Hepatocyte (in vitro differentiated cells): ENCODE data around the gene RPS15. TPM values are rescaled to one million over a fixed set of nuclear protein-coding genes. Genes with fewer than 3 reads are reported as not detected.

Source experiments
- DNase-seq: peaks from one replicate; pipeline ENCODE4 v3.0.0-alpha.2; 2016; ENCODE audit warnings: low spot score
- H2AFZ ChIP-seq: fragments of 200-600 bp; sonication (generic); 2 replicates; pipeline ENCODE4 v1.6.0; 2016; ENCODE audit warnings: antibody characterized with exemption, mild to moderate bottlenecking
- H3K27ac ChIP-seq: fragments of 200-600 bp; sonication (generic); 2 replicates; pipeline ENCODE4 v1.5.1; 2016; ENCODE audit warnings: mild to moderate bottlenecking
- H3K27me3 ChIP-seq: fragments of 200-600 bp; sonication (generic); 2 replicates; pipeline ENCODE4 v1.6.1; 2016
- H3K36me3 ChIP-seq: fragments of 200-600 bp; sonication (generic); replicated peaks from 2 replicates; pipeline ENCODE4 v1.5.1; 2016; ENCODE audit warnings: low read depth; ENCODE audit not compliant: insufficient read depth
- H3K4me1 ChIP-seq: fragments of 200-600 bp; sonication (generic); 2 replicates; pipeline ENCODE4 v1.5.1; 2016; ENCODE audit warnings: mild to moderate bottlenecking, moderate library complexity; ENCODE audit not compliant: insufficient read depth
- H3K4me2 ChIP-seq: fragments of 200-600 bp; sonication (generic); 2 replicates; pipeline ENCODE4 v1.6.0; 2016
- H3K4me3 ChIP-seq: fragments of 200-600 bp; sonication (generic); 2 replicates; pipeline ENCODE4 v1.5.1; 2016; ENCODE audit warnings: mild to moderate bottlenecking
- H3K79me2 ChIP-seq: fragments of 200-600 bp; sonication (generic); 2 replicates; pipeline ENCODE4 v1.6.0; 2017; ENCODE audit warnings: mild to moderate bottlenecking
- H3K9me2 ChIP-seq: fragments of 200-600 bp; sonication (generic); replicated peaks from 2 replicates; pipeline ENCODE4 v1.6.0; 2017; ENCODE audit warnings: mild to moderate bottlenecking; ENCODE audit not compliant: insufficient read depth
- H3K9me3 ChIP-seq: fragments of 200-600 bp; sonication (generic); 2 replicates; pipeline ENCODE4 v1.5.1; 2016; ENCODE audit warnings: low read depth, mild to moderate bottlenecking
- H4K20me1 ChIP-seq: fragments of 200-600 bp; sonication (generic); 2 replicates; pipeline ENCODE4 v1.6.0; 2016; ENCODE audit warnings: mild to moderate bottlenecking; ENCODE audit not compliant: insufficient read depth, poor library complexity, severe bottlenecking
- CTCF ChIP-seq: fragments of 200-600 bp; sonication (generic); IDR thresholded peaks from 2 replicates; pipeline ENCODE4 v1.5.1; 2016; ENCODE audit warnings: antibody characterized with exemption, mild to moderate bottlenecking; ENCODE audit not compliant: poor library complexity
- EZH2 ChIP-seq: fragments of 200-600 bp; sonication (generic); IDR thresholded peaks from 2 replicates; pipeline ENCODE4 v1.6.1; 2016; ENCODE audit warnings: antibody characterized with exemption, mild to moderate bottlenecking, borderline replicate concordance
- EZH2phosphoT487 ChIP-seq: fragments of 200-600 bp; sonication (generic); IDR thresholded peaks from one replicate; pipeline ENCODE4 v1.6.1; 2018; ENCODE audit warnings: antibody characterized with exemption, mild to moderate bottlenecking, low read depth, moderate library complexity; ENCODE audit not compliant: unreplicated experiment, severe bottlenecking
- WGBS: methylation state at CpG from one replicate; pipeline ENCODE4 v1.1.6; 2016; ENCODE audit warnings: low lambda C conversion rate; ENCODE audit errors: missing lambda C conversion rate; 5-methylcytosine and 5-hydroxymethylcytosine counted together
- polyA plus RNA-seq: library from polyadenylated mRNA; unstranded; fragments of >200 nt; fragmentation: Nextera tagmentation; extraction: Ambion mirVana; gene quantifications from 2 replicates; pipeline ENCODE4 v1.2.1, GENCODE V29; 2016
- total RNA-seq: library from RNA; depleted of rRNA; stranded (reverse); fragments of >200 nt; gene quantifications from 2 replicates; pipeline ENCODE4 v1.2.3, GENCODE V29; 2014

RPS15 gene
- total and polyA plus RNA-seq, 2 experiments from 2014 or later = 938 to 1,556 TPM

GRCh38 chr19:1412995-1413800 lies 25.0 kb upstream of the RPS15 start:
- no peaks in the 10 kb centered on the region for H3K27me3 ChIP-seq
- H3K4me2 ChIP-seq = no peak overlapping the region
- H3K9me3 ChIP-seq = no peaks in the 10 kb centered on the region
- no peaks in the 10 kb centered on the region for H3K36me3 ChIP-seq
- H2AFZ ChIP-seq = no peak overlapping the region
- H3K4me1 ChIP-seq = peaks cover 70% of the 10 kb centered on the region
- peaks cover 94% of the 10 kb centered on the region for H3K79me2 ChIP-seq
- 95% methylated on average over 35 of the region's 36 CpGs for WGBS
- peak overlapping the region; percentile 99 for H3K27ac ChIP-seq
- DNase-seq = no peak
- TF ChIP-seq EZH2 = no peak
- no peak for TF ChIP-seq EZH2phosphoT487
- TF ChIP-seq CTCF = no peak
- peaks cover 84% of the 10 kb centered on the region for H4K20me1 ChIP-seq
- H3K9me2 ChIP-seq = no peaks in the 10 kb centered on the region
- no peak overlapping the region for H3K4me3 ChIP-seq

GRCh38 chr19:1416014-1416841 lies 22.0 kb upstream of the RPS15 start:
- H3K4me2 ChIP-seq = peak overlapping the region; percentile 75
- no peaks in the 10 kb centered on the region for H3K36me3 ChIP-seq
- H3K9me3 ChIP-seq = no peaks in the 10 kb centered on the region
- H3K27ac ChIP-seq = peak overlapping the region; percentile 99
- H4K20me1 ChIP-seq = peaks cover 69% of the 10 kb centered on the region
- H3K79me2 ChIP-seq = peaks cover 90% of the 10 kb centered on the region
- H3K4me3 ChIP-seq = no peak overlapping the region
- H2AFZ ChIP-seq = no peak overlapping the region
- WGBS = 85% methylated on average over 28 of the region's 28 CpGs
- H3K9me2 ChIP-seq = no peaks in the 10 kb centered on the region
- no peak for TF ChIP-seq EZH2phosphoT487
- no peak for TF ChIP-seq EZH2
- no peak for TF ChIP-seq CTCF
- no peaks in the 10 kb centered on the region for H3K27me3 ChIP-seq
- peaks cover 52% of the 10 kb centered on the region for H3K4me1 ChIP-seq
- no peak for DNase-seq

- Histone ChIP-seq H3K4me1 (peaks cover 43% of the 10 kb centered on the region), H3K36me3 (no peaks in the 10 kb centered on the region), H3K27ac (peak overlapping the region; percentile 99), H3K27me3 (no peaks in the 10 kb centered on the region), H3K9me3 (no peaks in the 10 kb centered on the region), H4K20me1 (peaks cover 63% of the 10 kb centered on the region), H3K4me2 (peak overlapping the region; percentile 75), H3K79me2 (peaks cover 90% of the 10 kb centered on the region), H2AFZ (no peak overlapping the region), H3K4me3 (no peak overlapping the region), H3K9me2 (no peaks in the 10 kb centered on the region)
- TF ChIP-seq CTCF (no peak), EZH2phosphoT487 (no peak), EZH2 (no peak)
- DNase-seq = no peak
- WGBS = 92% methylated on average over 21 of the region's 21 CpGs
These were observed 21.1 kb upstream of the RPS15 start for GRCh38 chr19:1417145-1417544.
